OCI-LY7 (cell line): Measurements from ENCODE around the gene HEATR5A. TPM values are rescaled to one million over a fixed set of nuclear protein-coding genes. Genes with fewer than 3 reads are reported as not detected.

Experiments used
- Bru-seq: library from RNA; stranded (reverse); fragments of 400-500 nt; gene quantifications from one replicate; lab custom pipeline; 2021; lab: Mats Ljungman, UMichigan
- BruChase-seq, 2 experiments: library from RNA; stranded (reverse); fragments of 400-500 nt; gene quantifications; one replicate each; lab custom pipeline; 2021; lab: Mats Ljungman, UMichigan
- BruUV-seq: library from RNA; stranded (reverse); fragments of 400-500 nt; replicated peaks from 2 replicates; lab custom pipeline; 2021; lab: Mats Ljungman, UMichigan
- CTCF ChIA-PET: fragments of 300-600 bp; sonication (Branson Sonifier 250); formaldehyde crosslinking; loops from one replicate; lab custom pipeline; 2022; ENCODE audit warnings: antibody characterized with exemption; ENCODE audit not compliant: unreplicated experiment; lab: Charles Lee
- POLR2A ChIA-PET: fragments of 300-600 bp; sonication (Branson Sonifier 250); formaldehyde crosslinking; loops from one replicate; lab custom pipeline; 2022; ENCODE audit warnings: antibody characterized with exemption; lab: Charles Lee
- DNase-seq: peaks from one replicate; pipeline ENCODE4 v3.0.0-alpha.2; 2015; ENCODE audit warnings: low spot score
- H2AFZ ChIP-seq: fragments of 200-600 bp; sonication (generic), shearing (Covaris generic); 2 replicates; pipeline ENCODE4 v1.6.1; 2014; ENCODE audit warnings: mild to moderate bottlenecking, antibody characterized with exemption, low read length, moderate library complexity
- H3K27ac ChIP-seq: fragments of 200-600 bp; sonication (generic); 2 replicates; pipeline ENCODE4 v1.5.1; 2014; ENCODE audit warnings: mixed run types, low read depth, mild to moderate bottlenecking, moderate library complexity, low read length, inconsistent platforms; ENCODE audit not compliant: poor library complexity, severe bottlenecking
- H3K36me3 ChIP-seq: fragments of 200-600 bp; sonication (generic); 2 replicates; pipeline ENCODE4 v1.6.1; 2014; ENCODE audit warnings: mild to moderate bottlenecking, antibody characterized with exemption, low read length, moderate library complexity, mixed read lengths; ENCODE audit not compliant: insufficient read depth
- H3K4me1 ChIP-seq: fragments of 200-600 bp; sonication (generic); 2 replicates; pipeline ENCODE4 v1.5.1; 2014; ENCODE audit warnings: mild to moderate bottlenecking, low read length; ENCODE audit not compliant: insufficient read depth, poor library complexity, severe bottlenecking
- H3K4me2 ChIP-seq: fragments of 200-600 bp; sonication (generic); 2 replicates; pipeline ENCODE4 v1.6.1; 2014; ENCODE audit warnings: mild to moderate bottlenecking, low read length
- H3K4me3 ChIP-seq: fragments of 200-600 bp; sonication (generic); 2 replicates; pipeline ENCODE4 v1.5.1; 2014; ENCODE audit warnings: mild to moderate bottlenecking, low read depth, low read length; ENCODE audit not compliant: poor library complexity, severe bottlenecking
- H3K79me2 ChIP-seq: fragments of 200-600 bp; sonication (generic); 2 replicates; pipeline ENCODE4 v1.6.1; 2016; ENCODE audit warnings: low read depth, mild to moderate bottlenecking, low read length, moderate library complexity, mixed read lengths; ENCODE audit not compliant: insufficient read depth
- H3K9me2 ChIP-seq: fragments of 200-600 bp; sonication (generic); 2 replicates; pipeline ENCODE4 v1.6.1; 2016; ENCODE audit warnings: mild to moderate bottlenecking, low read length, mixed read lengths; ENCODE audit not compliant: insufficient read depth
- H3K9me3 ChIP-seq: fragments of 200-600 bp; sonication (generic); 2 replicates; pipeline ENCODE4 v1.6.1; 2014; ENCODE audit warnings: mild to moderate bottlenecking, mixed run types, low read length, mixed read lengths
- H4K20me1 ChIP-seq: fragments of 200-600 bp; sonication (generic); 2 replicates; pipeline ENCODE4 v1.6.1; 2014; ENCODE audit warnings: mild to moderate bottlenecking, antibody characterized with exemption, low read length, moderate library complexity, mixed read lengths; ENCODE audit not compliant: insufficient read depth
- CTCF ChIP-seq: fragments of 200-600 bp; sonication (generic); conservative IDR thresholded peaks from 2 replicates; pipeline ENCODE4 v1.5.1; 2014; ENCODE audit warnings: mild to moderate bottlenecking, antibody characterized with exemption, low read length, moderate library complexity, mixed read lengths
- EZH2phosphoT487 ChIP-seq: fragments of 200-600 bp; sonication (generic); IDR thresholded peaks from 2 replicates; pipeline ENCODE4 v1.6.1; 2018; ENCODE audit warnings: low read depth, borderline replicate concordance, mild to moderate bottlenecking, mixed run types, antibody characterized with exemption, low read length, moderate library complexity, mixed read lengths
- intact Hi-C: fragments of 100-400 bp; cut with micrococcal nuclease; formaldehyde crosslinking; loops from one replicate; pipeline ENCODE4 v1.10.0; 2022; ENCODE audit not compliant: unreplicated experiment
- long read RNA-seq: library from polyadenylated mRNA; stranded (forward); transcript quantifications from one replicate; pipeline ENCODE4 v2.0.0, GENCODE V29; 2022
- total RNA-seq, 2 experiments: library from RNA; depleted of rRNA in 1 of 2; stranded (reverse); fragments of >200 nt in 1 of 2; shearing (Covaris generic) in 1 of 2; gene quantifications; 2 replicates each; pipeline ENCODE4 v1.2.3, GENCODE V29; 2014 to 2022

Gene HEATR5A
- 12.0 and 13.7 TPM in 2 replicates for total RNA-seq (2014; rRNA removed; shearing (Covaris generic))
- total RNA-seq (2022), result 16.2 and 20.3 TPM in 2 replicates
- percentile 54 among the genes with signal in this experiment for Bru-seq, nascent RNA
- BruChase-seq, experiment 1, labeled RNA remaining after a 6-hour chase, result percentile 53 among the genes with signal in this experiment
- BruChase-seq, experiment 2, labeled RNA remaining after a 2-hour chase, result percentile 56 among the genes with signal in this experiment
- long read RNA-seq, partial matches to known transcripts, result 4 of 12 reads
- long read RNA-seq, other reads (novel, unspliced or antisense), result 5 of 12 reads

- no peaks in the 10 kb centered on the region for H4K20me1 ChIP-seq
- no peaks in the 10 kb centered on the region for H3K9me2 ChIP-seq
- H3K9me3 ChIP-seq, result no peaks in the 10 kb centered on the region
- TF ChIP-seq EZH2phosphoT487 (no peak), CTCF (peak; percentile 54)
- intact Hi-C loops, result loop anchor here (1.0 kb wide), 1 partner anchor 37 kb away; the partner anchor contains the start of gene DTD2
- no peaks in the 10 kb centered on the region for H3K36me3 ChIP-seq
- CTCF ChIA-PET, result interaction anchor here (0.7 kb wide), 1 partner anchor 37 kb away, joined by 5 read pairs; the partner anchor contains the start of gene DTD2
- H3K4me3 ChIP-seq, result peak within 1 kb of the TSS; percentile 79
- H3K4me2 ChIP-seq, result peak within 1 kb of the TSS; percentile 81
- H3K79me2 ChIP-seq, result peaks cover 14% of the 10 kb centered on the region; the same call in 1 of the 2 replicates
- H2AFZ ChIP-seq, result peak within 1 kb of the TSS; percentile 90
- POLR2A ChIA-PET, result interaction anchor here (0.7 to 2.4 kb wide), 12 partner anchors 8 to 394 kb away, joined by 3 to 19 read pairs (median 4); partner anchors contain the start of genes DTD2 and STRN3
- peaks cover 16% of the 10 kb centered on the region for H3K4me1 ChIP-seq
- peak; percentile 95 for DNase-seq
- H3K27ac ChIP-seq, result peak within 1 kb of the TSS; percentile 36
- no TSS peak for BruUV-seq
These were observed at the start of gene HEATR5A for GRCh38 chr14:31420319-31421111. Gene HEATR5A, minus strand, starts transcription at chr14:31420550. Its CDS starts 17,575 bp downstream, at chr14:31402975.

- no peaks in the 10 kb centered on the region for H3K9me2 ChIP-seq
- H3K27ac ChIP-seq, result no peak overlapping the region
- H3K4me1 ChIP-seq, result no peaks in the 10 kb centered on the region
- H3K4me3 ChIP-seq, result no peak overlapping the region
- no peaks in the 10 kb centered on the region for H3K79me2 ChIP-seq
- no TSS peak for BruUV-seq
- POLR2A ChIA-PET, result interaction anchor here (0.6 kb wide), 1 partner anchor 127 kb away, joined by 3 read pairs; no protein-coding TSS in a partner anchor
- H2AFZ ChIP-seq, result no peak overlapping the region
- DNase-seq, result no peak
- no peak overlapping the region for H3K4me2 ChIP-seq
- TF ChIP-seq CTCF, result no peak
- TF ChIP-seq EZH2phosphoT487, result no peak
- no peaks in the 10 kb centered on the region for H3K36me3 ChIP-seq
- no peaks in the 10 kb centered on the region for H3K9me3 ChIP-seq
- intact Hi-C loops, result no loop called here
- CTCF ChIA-PET, result no interaction called here
- H4K20me1 ChIP-seq, result no peaks in the 10 kb centered on the region
These were observed 46.2 kb upstream of the HEATR5A start for GRCh38 chr14:31466554-31466953.
